GM19372 (cell line): ENCODE data around the gene SEL1L.
"Not testable (repeated sequence)": the region's sequence is repeated elsewhere in the genome, so short reads cannot be mapped to it uniquely, and the experiment has no call there.

Experiments used
- ATAC-seq: cut with Tn5 transposase; IDR thresholded peaks from one replicate; pipeline ENCODE4 v1.9.1; 2021; ENCODE audit warnings: mild to moderate bottlenecking, low read depth, moderate library complexity; ENCODE audit not compliant: unreplicated experiment

The SEL1L gene

DNA sequence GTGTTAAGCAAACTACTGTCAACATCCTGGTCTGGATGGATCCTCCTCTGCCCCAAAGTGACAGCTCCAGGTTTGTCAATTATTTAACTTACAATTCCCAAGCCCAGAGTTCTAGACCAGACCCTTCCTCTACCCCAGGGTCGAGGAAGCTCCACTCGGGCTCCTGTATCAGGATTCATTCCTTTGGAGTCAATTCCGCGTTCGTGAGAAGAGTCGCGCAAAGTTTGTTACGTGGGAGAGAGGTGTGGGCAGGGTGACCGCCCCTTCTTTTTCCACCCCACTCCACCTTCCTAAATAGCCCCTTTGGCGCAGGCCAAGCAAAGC is 479 bp downstream of the SEL1L start:
- ATAC-seq: no peak

DNA sequence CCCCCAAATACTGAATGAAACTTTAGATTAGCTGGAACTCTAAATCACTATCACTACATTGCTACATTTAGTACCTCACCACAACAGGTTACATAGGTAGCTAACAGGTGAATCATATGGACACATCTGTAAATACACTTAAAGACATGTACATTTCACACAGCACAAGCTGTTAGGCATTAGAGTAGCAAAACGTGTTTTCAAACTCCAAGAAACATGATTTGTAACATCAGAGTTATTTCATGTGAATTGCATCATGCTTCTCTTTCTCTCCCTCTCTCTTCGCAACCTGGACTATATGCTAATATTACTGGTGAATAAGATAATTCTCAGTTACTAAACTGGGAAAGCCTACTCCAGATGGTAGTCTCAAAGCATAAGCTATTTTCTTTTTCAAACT is 4.3 kb downstream of the SEL1L start:
- no peak for ATAC-seq

- ATAC-seq: no peak
These were observed 8.5 kb downstream of the SEL1L start for GRCh38 chr14:81525129-81525528.

DNA sequence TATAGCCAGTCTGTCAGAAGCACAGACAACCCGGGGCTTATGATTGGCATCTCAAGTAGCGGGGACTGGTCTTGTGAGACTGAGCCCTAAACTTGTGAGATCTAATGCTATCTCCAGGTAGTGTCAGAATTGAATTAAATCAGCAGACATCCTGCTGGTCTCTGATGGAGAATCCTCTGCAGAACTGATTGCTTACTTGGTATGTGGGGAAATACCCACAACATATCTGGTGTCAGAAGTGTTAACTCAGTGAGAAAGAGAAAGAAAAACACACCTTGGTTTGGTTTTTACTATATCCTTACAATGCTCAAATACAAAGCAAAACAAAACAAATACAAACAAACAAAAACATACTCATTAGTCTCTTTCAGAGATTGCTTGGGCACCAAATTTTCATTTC is 10.0 kb downstream of the SEL1L start:
- no peak for ATAC-seq

DNA sequence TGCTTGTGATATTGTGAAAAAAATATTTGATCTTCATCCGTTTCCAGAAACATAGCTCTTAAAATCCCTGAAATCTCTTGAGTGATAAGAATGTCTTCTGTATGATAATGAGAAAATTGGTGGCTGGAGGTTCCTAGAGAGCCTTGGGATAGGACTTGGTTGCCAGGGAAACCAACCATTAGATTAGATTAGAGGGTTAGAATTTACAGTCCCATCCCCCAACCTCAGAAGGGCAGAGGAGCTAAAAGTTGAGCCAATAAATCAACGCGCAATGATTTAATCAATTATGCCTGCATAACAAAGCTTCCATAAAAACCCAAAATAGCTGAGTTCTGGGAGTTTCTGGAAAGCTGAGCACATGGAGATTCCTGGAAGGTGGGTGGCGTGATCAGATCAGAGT is 10.6 kb downstream of the SEL1L start:
- no peak for ATAC-seq

- ATAC-seq: no peak
These were observed 12.3 kb downstream of the SEL1L start for GRCh38 chr14:81521356-81521755.

DNA sequence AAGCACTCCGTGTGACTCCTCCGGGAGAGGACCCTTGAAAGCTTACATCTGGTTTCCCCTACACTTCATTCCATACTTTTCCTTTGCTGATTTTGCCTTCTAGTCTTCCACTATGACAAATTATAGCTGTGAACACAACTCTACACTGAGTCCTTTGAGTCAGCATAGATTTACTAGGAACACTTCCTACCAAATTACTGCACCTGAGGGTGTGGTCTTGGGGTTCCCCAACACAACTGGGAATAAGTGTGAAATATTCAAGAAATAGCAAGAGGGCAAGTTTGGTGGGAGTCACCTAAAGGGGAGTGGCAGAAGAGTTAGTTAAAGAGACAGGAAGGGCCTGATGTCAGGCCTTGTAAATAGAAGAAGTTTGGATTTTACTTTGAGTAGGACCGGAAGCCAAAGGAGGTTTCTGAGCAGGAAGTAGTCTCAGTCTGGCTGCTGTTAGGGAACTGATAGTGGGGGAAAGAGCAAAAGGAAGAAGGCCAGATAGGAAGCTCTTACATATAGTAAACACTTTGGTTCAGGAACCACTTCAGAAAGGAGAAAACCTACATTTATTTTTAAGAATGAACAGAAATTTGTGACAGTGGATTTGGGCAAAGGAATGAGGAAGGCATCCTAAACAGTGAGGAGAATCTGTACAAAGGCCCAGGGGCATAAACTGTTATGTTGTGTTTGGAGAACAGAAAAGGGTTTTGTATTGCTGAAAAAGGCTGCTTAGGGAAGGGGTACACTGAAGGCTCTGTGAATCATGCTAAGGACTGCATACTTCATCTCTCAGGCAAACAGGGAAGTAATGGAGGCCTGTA is 14.2 kb downstream of the SEL1L start:
- ATAC-seq: peak; percentile 60

GRCh38 chr14:81517798-81518398 is 15.8 kb downstream of the SEL1L start:
- no peak for ATAC-seq

DNA sequence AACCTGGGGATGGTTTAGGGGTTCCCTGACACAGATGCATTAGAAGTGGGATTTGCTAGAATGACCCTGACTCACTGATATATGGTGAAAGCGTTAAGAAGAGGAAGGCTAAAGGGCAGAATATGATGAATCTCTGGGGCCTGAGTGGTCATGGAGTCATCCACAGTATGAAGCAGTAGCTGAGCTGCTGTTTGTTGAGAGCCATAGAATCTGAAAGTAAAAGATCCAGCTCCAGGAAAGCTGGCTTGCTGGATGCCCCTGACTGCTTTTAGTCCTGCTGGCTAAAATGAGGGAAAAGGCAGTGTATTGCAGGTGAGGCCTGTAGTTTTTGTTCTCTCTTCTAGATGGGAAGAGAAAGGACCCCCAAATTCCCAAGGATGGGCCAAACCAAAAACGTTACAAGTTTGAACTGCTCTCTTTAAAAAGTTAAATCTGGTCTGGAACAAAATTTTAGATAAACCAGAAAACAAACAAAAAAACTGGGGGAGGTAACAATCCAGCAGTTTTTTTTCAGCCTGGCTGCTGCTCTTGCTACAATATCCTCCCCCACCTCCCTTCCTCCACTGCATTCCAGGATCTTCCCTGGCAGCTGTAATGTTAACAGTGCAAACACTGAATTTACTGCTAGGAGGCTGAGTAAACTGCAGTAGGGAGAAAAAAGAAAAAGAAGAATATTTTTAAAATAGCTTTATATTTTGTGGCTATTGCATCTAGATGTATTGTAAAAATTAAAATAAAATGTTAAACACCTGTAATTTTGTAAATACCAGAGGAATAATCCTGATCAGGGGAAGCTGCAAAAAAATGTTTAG is 16.5 kb downstream of the SEL1L start:
- no peak for ATAC-seq

GRCh38 chr14:81515927-81516326 is 17.7 kb downstream of the SEL1L start:
- ATAC-seq: not testable (repeated sequence)

- not testable (repeated sequence) for ATAC-seq
These were observed 20.8 kb downstream of the SEL1L start for GRCh38 chr14:81512826-81513225.

GRCh38 chr14:81511111-81511904 is 22.3 kb downstream of the SEL1L start:
- no peak for ATAC-seq

GRCh38 chr14:81509838-81510452 is 23.7 kb downstream of the SEL1L start:
- no peak for ATAC-seq

GRCh38 chr14:81509321-81509720 is 24.3 kb downstream of the SEL1L start:
- ATAC-seq: no peak

- ATAC-seq: no peak
These were observed 27.2 kb downstream of the SEL1L start for GRCh38 chr14:81506487-81506886.

DNA sequence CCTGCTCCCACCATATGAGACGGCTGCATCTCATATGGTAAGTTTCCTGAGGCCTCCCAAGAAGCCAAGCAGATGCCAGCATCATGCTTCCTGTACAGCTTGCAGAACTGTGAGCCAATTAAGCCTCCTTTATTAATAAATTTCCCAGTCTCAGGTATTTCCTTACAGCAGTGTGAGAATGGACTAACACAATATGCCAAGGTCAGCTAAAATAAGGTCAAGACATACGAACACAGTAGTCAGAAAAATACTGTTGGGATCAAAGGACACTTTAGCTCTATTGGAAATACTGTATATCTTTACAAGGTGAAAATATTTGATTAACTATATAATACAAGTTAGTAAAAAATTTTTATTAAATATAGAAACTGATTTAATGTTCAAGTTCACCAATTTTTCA is 28.8 kb downstream of the SEL1L start:
- ATAC-seq: no peak

GRCh38 chr14:81485781-81486180 is 47.9 kb downstream of the SEL1L start:
- no peak for ATAC-seq

GRCh38 chr14:81485372-81485771 is 48.3 kb downstream of the SEL1L start:
- peak; percentile 90 for ATAC-seq

DNA sequence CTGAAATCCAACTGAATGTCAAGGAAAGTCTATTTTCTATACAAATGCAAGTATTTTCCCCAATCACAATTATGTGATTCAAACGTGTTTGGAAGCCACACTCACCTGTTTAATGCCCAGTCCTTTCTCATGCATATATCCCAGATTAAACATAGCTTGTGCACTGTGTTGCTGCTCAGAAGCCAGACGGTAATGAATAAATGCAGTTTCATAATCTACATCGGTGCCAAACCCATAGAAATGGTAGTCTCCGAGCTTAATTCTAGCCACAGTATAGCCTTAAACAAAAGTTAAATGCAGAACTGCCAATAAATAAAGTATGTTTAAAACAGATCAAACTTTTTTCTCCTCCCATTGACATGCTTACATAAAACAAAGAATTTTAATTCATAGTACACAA is 49.5 kb downstream of the SEL1L start:
- ATAC-seq: no peak

DNA sequence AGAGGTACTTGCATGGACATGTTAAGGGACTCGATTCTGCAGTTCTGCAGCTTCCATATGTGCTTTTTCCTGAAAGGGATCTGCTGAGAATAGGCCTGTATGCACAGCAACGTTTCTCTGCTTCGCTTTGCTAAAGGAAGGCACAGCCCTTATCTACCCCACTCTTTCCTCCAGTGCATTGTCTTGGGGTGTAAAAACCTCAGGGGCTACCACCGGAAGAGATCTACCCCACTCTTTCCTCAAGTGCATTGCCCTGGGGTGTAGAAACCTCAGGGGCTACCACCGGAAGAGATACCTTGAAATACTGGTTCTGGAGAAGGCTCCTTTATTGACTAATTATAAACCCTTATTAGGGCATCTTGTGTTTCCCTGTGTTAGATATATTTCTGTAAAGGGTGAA is 52.9 kb downstream of the SEL1L start:
- ATAC-seq: no peak
